ENCODE measurements around the gene HOXC9. TPM values are rescaled to one million over a fixed set of nuclear protein-coding genes. Genes with fewer than 3 reads are reported as not detected.

Gene HOXC9
- total and polyA plus RNA-seq, 2 of the 8 experiments (the other 6 are each of a cell fraction or from before 2014, with no cell fraction given): not detected

- TF ChIP-seq, protein P1, sequence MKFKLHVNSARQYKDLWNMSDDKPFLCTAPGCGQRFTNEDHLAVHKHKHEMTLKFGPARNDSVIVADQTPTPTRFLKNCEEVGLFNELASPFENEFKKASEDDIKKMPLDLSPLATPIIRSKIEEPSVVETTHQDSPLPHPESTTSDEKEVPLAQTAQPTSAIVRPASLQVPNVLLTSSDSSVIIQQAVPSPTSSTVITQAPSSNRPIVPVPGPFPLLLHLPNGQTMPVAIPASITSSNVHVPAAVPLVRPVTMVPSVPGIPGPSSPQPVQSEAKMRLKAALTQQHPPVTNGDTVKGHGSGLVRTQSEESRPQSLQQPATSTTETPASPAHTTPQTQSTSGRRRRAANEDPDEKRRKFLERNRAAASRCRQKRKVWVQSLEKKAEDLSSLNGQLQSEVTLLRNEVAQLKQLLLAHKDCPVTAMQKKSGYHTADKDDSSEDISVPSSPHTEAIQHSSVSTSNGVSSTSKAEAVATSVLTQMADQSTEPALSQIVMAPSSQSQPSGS (IDR thresholded peaks at IDR 0.05; ENCODE audit: low read length): no peak
- TF ChIP-seq RXRA (IDR thresholded peaks at IDR 0.05; ENCODE audit: insufficient read depth, low read depth, low read length) (no peak), SAP30 (IDR thresholded peaks at IDR 0.05; ENCODE audit: insufficient read depth, insufficient replicate concordance, low read length) (no peak), KDM4A (IDR thresholded peaks at IDR 0.05; ENCODE audit: low read depth, low read length, severe bottlenecking) (no peak), RNF2 (IDR thresholded peaks at IDR 0.05; ENCODE audit: borderline replicate concordance, low read depth, low read length, missing control alignments, poor library complexity, severe bottlenecking) (peak; percentile 92), SP4 (IDR thresholded peaks at IDR 0.05; ENCODE audit: low read length) (no peak), POLR2A (IDR thresholded peaks at IDR 0.05; ENCODE audit: control extremely low read depth in 1 of 2, low read depth in 2 of 2, low read length in 2 of 2) (no peak), BRCA1 (IDR thresholded peaks at IDR 0.05; ENCODE audit: low read depth, low read length) (no peak), CBX8 (IDR thresholded peaks at IDR 0.05; ENCODE audit: borderline replicate concordance, low read depth, low read length) (0 out of 2 replicates have a peak, but pooled peaks have one; percentile 24)
These were observed 1.7 kb upstream of the HOXC9 start (continued) for GRCh38 chr12:53998110-53998899.
